ENCODE results near the gene HEPN1.

The HEPN1 gene

DNA sequence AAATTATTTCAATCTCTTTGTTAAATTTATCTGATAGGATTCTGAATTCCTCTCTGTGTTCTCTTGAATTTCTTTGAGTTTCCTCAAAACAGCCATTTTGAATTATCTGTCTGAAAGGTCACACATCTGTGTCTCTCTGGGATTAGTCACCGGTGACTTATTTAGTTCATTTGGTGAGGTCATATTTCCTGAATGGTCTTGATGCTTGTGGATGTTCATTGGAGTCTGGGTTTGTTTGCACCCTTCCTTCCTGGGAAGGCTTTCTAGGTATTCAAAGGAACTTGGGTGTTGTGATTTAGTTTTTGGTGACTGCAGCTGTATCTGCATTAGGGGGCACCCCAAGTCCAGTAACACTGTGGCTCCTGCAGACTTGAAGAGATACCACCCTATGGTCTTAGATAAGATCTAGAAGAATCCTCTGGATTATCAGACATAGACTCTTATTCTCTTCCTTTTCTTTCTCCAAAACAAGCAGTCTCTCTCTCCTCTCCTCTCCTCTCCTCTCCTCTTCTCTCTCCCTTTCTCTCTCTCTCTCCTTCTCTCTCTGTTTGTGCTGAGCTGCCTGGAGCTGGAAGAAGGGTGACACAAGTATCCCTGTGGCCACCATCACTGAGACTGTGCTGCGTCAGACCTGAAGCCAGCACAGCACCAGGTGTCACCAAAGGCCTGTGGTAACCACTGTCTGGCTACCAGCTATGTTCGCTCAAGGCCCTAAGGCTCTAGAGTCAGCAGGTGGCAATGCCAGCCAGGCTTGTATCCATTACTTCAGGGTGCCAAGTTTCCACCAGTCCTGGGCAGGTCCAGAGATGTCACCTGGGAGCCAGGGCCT is 3.3 kb upstream of the HEPN1 start:
- no peak overlapping the region for H3K27ac ChIP-seq
- H3K27me3 ChIP-seq: peaks cover 1% of the 10 kb centered on the region
- TF ChIP-seq CTCF (IDR thresholded peaks at IDR 0.05): no peak
- no peak overlapping the region for H3K4me3 ChIP-seq (ENCODE audit: low read depth in 1 of 2, low read length in 1 of 2)
- no peaks in the 10 kb centered on the region for H3K36me3 ChIP-seq
- H3K9me3 ChIP-seq: no peaks in the 10 kb centered on the region
- H3K4me1 ChIP-seq (ENCODE audit: control insufficient read depth in 1 of 2, insufficient read depth in 1 of 2, low read depth in 1 of 2, low read length in 1 of 2): peaks cover 7 to 31% of the 10 kb centered on the region in 2 experiments

- H3K4me3 ChIP-seq (ENCODE audit: low read depth in 1 of 2, low read length in 1 of 2): no peak overlapping the region
- no peak for TF ChIP-seq CTCF (IDR thresholded peaks at IDR 0.05)
- no peaks in the 10 kb centered on the region for H3K36me3 ChIP-seq
- peaks cover 7% of the 10 kb centered on the region for H3K27me3 ChIP-seq
- peaks cover 7 to 37% of the 10 kb centered on the region in 2 experiments for H3K4me1 ChIP-seq (ENCODE audit: control insufficient read depth in 1 of 2, insufficient read depth in 1 of 2, low read depth in 1 of 2, low read length in 1 of 2)
- H3K9me3 ChIP-seq: no peaks in the 10 kb centered on the region
- no peak overlapping the region for H3K27ac ChIP-seq
These were observed 2.7 kb upstream of the HEPN1 start for GRCh38 chr11:124916370-124916710.

DNA sequence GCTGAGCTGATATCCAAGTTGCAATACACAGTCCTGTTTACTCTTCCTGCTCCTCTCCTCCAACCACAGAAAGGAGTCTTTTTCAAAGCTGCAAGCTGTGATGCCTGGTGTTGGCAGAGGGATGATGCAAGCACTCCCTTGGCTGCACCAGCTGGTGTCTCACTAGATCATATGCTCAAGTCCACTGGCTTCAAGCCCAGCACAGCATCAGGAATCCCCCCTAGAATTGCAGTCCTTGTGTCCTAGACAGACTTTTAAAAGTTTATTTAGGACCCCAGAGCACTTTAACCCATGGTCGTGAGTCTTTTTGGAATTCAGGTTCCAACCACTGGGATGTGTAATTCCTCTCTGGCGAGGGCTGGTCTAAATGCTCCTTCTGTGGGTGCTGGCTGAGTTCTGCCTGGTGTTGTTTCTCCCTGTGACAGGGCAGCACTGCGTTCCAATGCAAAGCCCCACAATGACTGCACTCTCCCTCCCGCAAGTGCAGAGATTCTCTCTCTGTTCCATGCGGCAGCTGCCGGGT is 1.9 kb upstream of the HEPN1 start:
- Histone ChIP-seq H3K27ac (peak overlapping the region; percentile 65), H3K9me3 (no peaks in the 10 kb centered on the region)

GRCh38 chr11:124919898-124920297 is 848 bp downstream of the HEPN1 start:
- Histone ChIP-seq H3K9me3 (no peaks in the 10 kb centered on the region), H3K27me3 (peaks cover 27% of the 10 kb centered on the region), H3K36me3 (no peaks in the 10 kb centered on the region), H3K4me3 (ENCODE audit: low read depth in 1 of 2, low read length in 1 of 2) (no peak overlapping the region), H3K27ac (no peak overlapping the region), H3K4me1 (ENCODE audit: control insufficient read depth in 1 of 2, insufficient read depth in 1 of 2, low read depth in 1 of 2, low read length in 1 of 2) (peaks cover 7 to 40% of the 10 kb centered on the region in 2 experiments)
- TF ChIP-seq CTCF (IDR thresholded peaks at IDR 0.05): no peak

More for the DNA sequence above, 1.9 kb upstream of the HEPN1 start:
- Histone ChIP-seq H3K4me3 (ENCODE audit: low read depth in 1 of 2, low read length in 1 of 2) (no peak overlapping the region), H3K36me3 (no peaks in the 10 kb centered on the region), H3K27me3 (peaks cover 16% of the 10 kb centered on the region), H3K4me1 (ENCODE audit: control insufficient read depth in 1 of 2, insufficient read depth in 1 of 2, low read depth in 1 of 2, low read length in 1 of 2) (peaks cover 7 to 40% of the 10 kb centered on the region in 2 experiments)
- TF ChIP-seq CTCF (IDR thresholded peaks at IDR 0.05): no peak

GRCh38 chr11:124920356-124920755 is 1.3 kb downstream of the HEPN1 start:
- H3K36me3 ChIP-seq: no peaks in the 10 kb centered on the region
- peaks cover 27% of the 10 kb centered on the region for H3K27me3 ChIP-seq
- H3K4me1 ChIP-seq (ENCODE audit: control insufficient read depth in 1 of 2, insufficient read depth in 1 of 2, low read depth in 1 of 2, low read length in 1 of 2): peaks cover 7 to 40% of the 10 kb centered on the region in 2 experiments
- no peaks in the 10 kb centered on the region for H3K9me3 ChIP-seq
- peak overlapping the region; percentile 60 to 70 for H3K4me3 ChIP-seq (ENCODE audit: low read depth in 1 of 2, low read length in 1 of 2)
- TF ChIP-seq CTCF (IDR thresholded peaks at IDR 0.05): no peak
- no peak overlapping the region for H3K27ac ChIP-seq
